ENCODE measurements around the gene LMLN.

The LMLN gene

DNA sequence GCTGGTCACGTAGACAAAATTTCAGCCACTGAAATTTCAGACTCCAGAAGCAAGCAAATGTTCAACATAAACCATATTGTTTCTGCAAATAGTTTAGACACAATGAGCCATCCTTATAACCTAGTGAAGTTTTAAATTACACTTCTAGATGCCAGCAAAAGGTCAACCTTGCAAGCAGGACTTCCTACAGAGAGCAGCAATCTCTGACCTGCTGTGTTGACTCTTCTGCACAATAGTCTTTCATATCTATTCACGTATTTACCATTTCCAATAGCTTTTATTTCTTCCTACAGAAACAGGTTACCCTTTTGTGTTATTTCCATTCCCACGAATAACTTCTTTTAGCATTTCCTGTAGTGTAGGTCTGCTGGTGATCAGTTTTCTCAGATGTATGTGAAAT lies 10.6 kb downstream of the LMLN start:
- Histone ChIP-seq H3K36me3 (ENCODE audit: control insufficient read depth in 5 of 5, insufficient read depth in 5 of 5, low read length in 5 of 5) (peaks cover 0 to 3% (median 0%) of the 10 kb centered on the region in 5 donors), H3K27ac (ENCODE audit: low read depth, low read length) (no peak overlapping the region), H3K9ac (ENCODE audit: low read length in 5 of 5) (no peak overlapping the region), H3K4me3 (ENCODE audit: low read depth in 1 of 5, low read length in 5 of 5) (no peak overlapping the region), H3K9me3 (ENCODE audit: control insufficient read depth in 5 of 5, low read length in 5 of 5) (peaks cover 0 to 5% (median 3%) of the 10 kb centered on the region in 5 donors), H3K4me1 (ENCODE audit: control insufficient read depth in 5 of 5, insufficient read depth in 5 of 5, low read length in 5 of 5) (no peaks in the 10 kb centered on the region), H3K27me3 (ENCODE audit: control insufficient read depth in 5 of 5, insufficient read depth in 4 of 5, low read length in 5 of 5) (no peaks in the 10 kb centered on the region)

DNA sequence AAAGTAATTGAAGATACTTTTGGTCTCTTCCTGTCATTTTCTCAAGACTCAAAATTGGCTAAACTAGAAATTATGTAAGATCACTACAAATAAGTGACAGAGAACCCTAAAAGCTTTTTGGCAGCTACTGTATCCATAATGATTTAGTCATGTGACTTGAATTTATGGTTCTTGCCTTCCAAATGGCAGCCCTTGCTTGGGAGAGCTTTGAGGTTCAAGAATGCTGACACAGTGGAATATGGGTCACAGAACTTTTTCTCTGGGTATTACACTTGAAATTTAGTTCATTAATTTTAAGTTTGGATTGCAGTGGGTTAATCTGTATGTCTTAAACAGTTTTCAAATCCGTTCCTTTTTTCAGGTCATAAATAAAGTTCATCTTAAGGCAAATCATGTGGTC lies 14.0 kb downstream of the LMLN start:
- Histone ChIP-seq H3K36me3 (ENCODE audit: control insufficient read depth in 5 of 5, insufficient read depth in 5 of 5, low read length in 5 of 5) (peaks cover 0 to 15% (median 10%) of the 10 kb centered on the region in 5 donors), H3K9ac (ENCODE audit: low read length in 5 of 5) (no peak overlapping the region), H3K4me1 (ENCODE audit: control insufficient read depth in 5 of 5, insufficient read depth in 5 of 5, low read length in 5 of 5) (no peaks in the 10 kb centered on the region), H3K4me3 (ENCODE audit: low read depth in 1 of 5, low read length in 5 of 5) (no peak overlapping the region), H3K27me3 (ENCODE audit: control insufficient read depth in 5 of 5, insufficient read depth in 4 of 5, low read length in 5 of 5) (no peaks in the 10 kb centered on the region), H3K27ac (ENCODE audit: low read depth, low read length) (no peak overlapping the region), H3K9me3 (ENCODE audit: control insufficient read depth in 5 of 5, low read length in 5 of 5) (no peaks in the 10 kb centered on the region)

DNA sequence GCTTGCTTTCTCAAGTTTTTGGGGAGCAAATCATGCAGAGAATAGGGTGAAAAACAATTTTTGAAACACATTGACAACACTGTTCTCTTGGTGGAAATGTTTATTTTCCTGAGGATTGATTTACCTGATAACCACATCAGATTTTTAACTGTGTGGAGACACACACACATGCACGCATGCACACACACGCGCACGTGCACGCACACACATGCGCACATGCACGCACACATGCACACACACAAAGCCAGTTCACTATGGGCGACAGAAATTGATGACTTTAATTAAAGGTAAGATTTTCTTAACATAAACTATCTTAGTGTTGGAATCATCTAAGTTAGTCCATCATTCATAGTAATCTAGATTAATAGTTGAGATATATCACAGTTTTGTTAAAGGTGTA lies 15.3 kb downstream of the LMLN start:
- Histone ChIP-seq H3K4me1 (ENCODE audit: control insufficient read depth in 5 of 5, insufficient read depth in 5 of 5, low read length in 5 of 5) (no peaks in the 10 kb centered on the region), H3K9ac (ENCODE audit: low read length in 5 of 5) (no peak overlapping the region), H3K27me3 (ENCODE audit: control insufficient read depth in 5 of 5, insufficient read depth in 4 of 5, low read length in 5 of 5) (no peaks in the 10 kb centered on the region), H3K27ac (ENCODE audit: low read depth, low read length) (no peak overlapping the region), H3K4me3 (ENCODE audit: low read depth in 1 of 5, low read length in 5 of 5) (no peak overlapping the region), H3K36me3 (ENCODE audit: control insufficient read depth in 5 of 5, insufficient read depth in 5 of 5, low read length in 5 of 5) (peaks cover 0 to 17% (median 10%) of the 10 kb centered on the region in 5 donors), H3K9me3 (ENCODE audit: control insufficient read depth in 5 of 5, low read length in 5 of 5) (no peaks in the 10 kb centered on the region)

DNA sequence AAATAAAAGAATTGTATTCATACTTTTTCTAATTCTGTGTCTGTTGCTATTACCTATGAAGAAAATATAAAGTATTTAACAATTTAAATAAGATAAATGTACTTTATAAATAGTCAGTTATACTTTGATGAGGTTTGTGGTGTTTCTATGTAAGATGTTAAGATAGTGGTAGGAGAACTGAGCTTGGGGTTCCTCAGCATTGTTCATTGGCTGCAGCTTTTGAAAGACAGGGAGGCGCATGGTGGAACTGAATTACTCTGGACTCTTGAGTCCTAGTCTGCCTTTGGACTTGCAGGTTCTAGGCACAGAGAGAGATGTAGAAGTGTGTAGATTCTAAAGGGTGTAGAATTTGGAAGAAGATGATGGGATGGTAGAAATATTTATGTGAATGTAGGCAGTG lies 23.1 kb downstream of the LMLN start:
- no peak overlapping the region for H3K27ac ChIP-seq (ENCODE audit: low read depth, low read length)
- H3K9ac ChIP-seq (ENCODE audit: low read length in 5 of 5) = no peak overlapping the region
- no peaks in the 10 kb centered on the region for H3K27me3 ChIP-seq (ENCODE audit: control insufficient read depth in 5 of 5, insufficient read depth in 4 of 5, low read length in 5 of 5)
- H3K36me3 ChIP-seq (ENCODE audit: control insufficient read depth in 5 of 5, insufficient read depth in 5 of 5, low read length in 5 of 5) = peaks cover 0 to 15% (median 10%) of the 10 kb centered on the region in 5 donors
- H3K4me3 ChIP-seq (ENCODE audit: low read depth in 1 of 5, low read length in 5 of 5) = no peak overlapping the region
- H3K4me1 ChIP-seq (ENCODE audit: control insufficient read depth in 5 of 5, insufficient read depth in 5 of 5, low read length in 5 of 5) = no peaks in the 10 kb centered on the region
- H3K9me3 ChIP-seq (ENCODE audit: control insufficient read depth in 5 of 5, low read length in 5 of 5) = no peaks in the 10 kb centered on the region

DNA sequence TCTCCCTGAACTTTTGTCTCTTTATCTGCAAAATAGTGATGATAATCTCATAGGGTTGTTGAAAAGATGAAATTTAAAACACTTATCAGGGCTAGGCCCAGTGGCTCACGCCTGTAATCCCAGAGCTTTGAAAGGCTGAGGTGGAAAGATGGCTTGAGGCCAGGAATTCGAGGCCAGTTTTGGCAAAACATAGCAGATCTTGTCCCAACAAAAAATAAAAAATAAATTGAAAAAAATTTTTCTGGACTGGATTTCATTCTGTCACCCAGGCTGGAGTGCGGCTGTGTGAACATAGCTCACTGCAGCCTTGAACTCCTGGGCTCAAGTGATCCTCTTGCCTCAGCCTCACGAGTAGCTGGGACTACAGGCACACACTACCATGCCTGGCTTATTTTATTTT lies 29.6 kb downstream of the LMLN start:
- Histone ChIP-seq H3K27me3 (ENCODE audit: control insufficient read depth in 5 of 5, insufficient read depth in 4 of 5, low read length in 5 of 5) (no peaks in the 10 kb centered on the region), H3K4me1 (ENCODE audit: control insufficient read depth in 5 of 5, insufficient read depth in 5 of 5, low read length in 5 of 5) (no peaks in the 10 kb centered on the region), H3K27ac (ENCODE audit: low read depth, low read length) (no peak overlapping the region), H3K9me3 (ENCODE audit: control insufficient read depth in 5 of 5, low read length in 5 of 5) (no peaks in the 10 kb centered on the region), H3K9ac (ENCODE audit: low read length in 5 of 5) (no peak overlapping the region), H3K36me3 (ENCODE audit: control insufficient read depth in 5 of 5, insufficient read depth in 5 of 5, low read length in 5 of 5) (peaks cover 6 to 23% (median 10%) of the 10 kb centered on the region in 5 donors), H3K4me3 (ENCODE audit: low read depth in 1 of 5, low read length in 5 of 5) (no peak overlapping the region)

DNA sequence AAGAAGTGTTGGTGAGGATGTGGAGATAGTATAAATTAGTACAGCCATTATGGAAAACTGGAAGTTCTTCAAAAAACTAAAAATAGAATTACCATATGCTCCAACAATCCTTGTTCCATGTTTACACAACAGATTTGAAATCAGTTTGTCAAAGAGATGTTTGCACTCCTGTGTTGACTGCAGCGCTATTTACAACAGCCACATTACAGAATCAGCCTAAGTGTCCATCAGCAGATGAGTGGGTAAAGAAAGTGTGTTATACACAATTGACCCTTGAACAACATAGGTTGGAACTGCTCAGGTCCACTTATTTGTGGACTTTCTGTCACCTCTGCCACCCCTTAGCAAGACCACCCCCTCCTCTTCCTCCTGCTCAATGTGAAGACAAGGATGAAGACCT lies 34.7 kb downstream of the LMLN start:
- H3K36me3 ChIP-seq (ENCODE audit: control insufficient read depth in 5 of 5, insufficient read depth in 5 of 5, low read length in 5 of 5) = peaks cover 7 to 24% (median 14%) of the 10 kb centered on the region in 5 donors
- no peak overlapping the region for H3K9ac ChIP-seq (ENCODE audit: low read length in 5 of 5)
- no peaks in the 10 kb centered on the region for H3K27me3 ChIP-seq (ENCODE audit: control insufficient read depth in 5 of 5, insufficient read depth in 4 of 5, low read length in 5 of 5)
- no peaks in the 10 kb centered on the region for H3K4me1 ChIP-seq (ENCODE audit: control insufficient read depth in 5 of 5, insufficient read depth in 5 of 5, low read length in 5 of 5)
- no peak overlapping the region for H3K4me3 ChIP-seq (ENCODE audit: low read depth in 1 of 5, low read length in 5 of 5)
- H3K9me3 ChIP-seq (ENCODE audit: control insufficient read depth in 5 of 5, low read length in 5 of 5) = no peaks in the 10 kb centered on the region
- no peak overlapping the region for H3K27ac ChIP-seq (ENCODE audit: low read depth, low read length)

DNA sequence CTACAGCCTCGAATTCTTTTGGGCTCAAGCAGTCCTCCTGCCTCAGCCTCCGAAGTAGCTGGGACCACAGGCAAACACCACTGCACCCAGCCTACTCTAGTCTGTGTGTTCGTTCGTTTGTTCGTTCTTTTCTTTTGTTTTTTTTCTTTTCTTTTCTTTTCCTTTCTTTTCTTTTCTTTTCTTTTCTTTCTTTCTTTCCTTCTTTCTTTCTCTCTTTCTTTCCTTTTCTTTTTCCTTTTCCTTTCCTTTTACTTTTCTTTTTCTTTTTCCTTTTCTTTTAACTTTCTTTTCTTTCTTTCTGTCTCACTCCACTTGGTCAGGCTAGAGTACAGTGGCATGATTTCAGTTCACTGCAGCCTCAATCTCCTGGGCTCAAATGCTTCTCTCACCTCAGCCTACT lies 36.8 kb downstream of the LMLN start:
- Histone ChIP-seq H3K36me3 (ENCODE audit: control insufficient read depth in 5 of 5, insufficient read depth in 5 of 5, low read length in 5 of 5) (peaks cover 9 to 21% (median 12%) of the 10 kb centered on the region in 5 donors), H3K9ac (ENCODE audit: low read length in 5 of 5) (no peak overlapping the region), H3K9me3 (ENCODE audit: control insufficient read depth in 5 of 5, low read length in 5 of 5) (no peaks in the 10 kb centered on the region), H3K4me1 (ENCODE audit: control insufficient read depth in 5 of 5, insufficient read depth in 5 of 5, low read length in 5 of 5) (no peaks in the 10 kb centered on the region), H3K27me3 (ENCODE audit: control insufficient read depth in 5 of 5, insufficient read depth in 4 of 5, low read length in 5 of 5) (no peaks in the 10 kb centered on the region), H3K4me3 (ENCODE audit: low read depth in 1 of 5, low read length in 5 of 5) (no peak overlapping the region), H3K27ac (ENCODE audit: low read depth, low read length) (no peak overlapping the region)

DNA sequence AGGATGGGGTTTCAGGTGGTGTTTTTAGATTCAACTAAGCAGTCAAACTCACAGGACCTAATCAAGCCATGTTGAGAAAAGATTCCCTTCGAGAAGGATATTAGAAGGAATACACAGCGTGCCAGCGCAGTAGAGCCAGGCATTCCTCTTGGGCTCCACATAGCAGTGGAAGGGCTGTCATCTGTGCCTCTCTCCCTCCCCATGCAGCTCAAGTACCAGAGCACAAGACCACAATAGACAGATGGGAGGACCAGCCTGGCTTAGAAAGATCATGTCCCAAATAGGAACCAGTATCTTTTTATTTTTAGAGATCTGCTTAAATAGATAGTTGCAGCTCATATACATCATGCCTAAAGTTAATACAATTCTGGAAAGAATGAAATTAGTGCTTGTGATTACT lies 37.9 kb downstream of the LMLN start:
- H3K9me3 ChIP-seq (ENCODE audit: control insufficient read depth in 5 of 5, low read length in 5 of 5) = no peaks in the 10 kb centered on the region
- no peaks in the 10 kb centered on the region for H3K4me1 ChIP-seq (ENCODE audit: control insufficient read depth in 5 of 5, insufficient read depth in 5 of 5, low read length in 5 of 5)
- no peak overlapping the region for H3K4me3 ChIP-seq (ENCODE audit: low read depth in 1 of 5, low read length in 5 of 5)
- H3K36me3 ChIP-seq (ENCODE audit: control insufficient read depth in 5 of 5, insufficient read depth in 5 of 5, low read length in 5 of 5) = peaks cover 9 to 18% (median 12%) of the 10 kb centered on the region in 5 donors
- H3K27me3 ChIP-seq (ENCODE audit: control insufficient read depth in 5 of 5, insufficient read depth in 4 of 5, low read length in 5 of 5) = no peaks in the 10 kb centered on the region
- H3K9ac ChIP-seq (ENCODE audit: low read length in 5 of 5) = no peak overlapping the region
- H3K27ac ChIP-seq (ENCODE audit: low read depth, low read length) = no peak overlapping the region

DNA sequence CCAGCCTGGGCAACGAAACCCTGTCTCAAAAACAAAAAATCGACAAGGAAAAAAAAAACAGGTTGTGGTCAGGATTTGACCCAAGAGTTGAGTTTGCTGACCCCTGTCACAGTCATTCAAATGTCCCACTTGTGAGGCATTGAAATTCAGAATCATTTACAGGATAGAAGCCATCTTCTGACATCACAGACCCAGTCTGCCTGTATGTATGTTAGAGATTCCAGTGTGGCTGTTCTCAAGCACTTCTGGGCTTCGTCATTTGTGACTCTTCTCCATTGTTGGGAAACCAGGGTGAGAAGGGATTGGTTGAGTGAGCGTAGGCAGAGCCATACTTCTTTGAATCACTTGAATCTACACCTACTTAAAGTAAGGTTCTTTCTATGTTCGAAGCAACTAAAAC lies 57.1 kb downstream of the LMLN start:
- no peak overlapping the region for H3K9ac ChIP-seq (ENCODE audit: low read length in 5 of 5)
- H3K36me3 ChIP-seq (ENCODE audit: control insufficient read depth in 5 of 5, insufficient read depth in 5 of 5, low read length in 5 of 5) = peaks cover 2 to 9% (median 3%) of the 10 kb centered on the region in 5 donors
- H3K9me3 ChIP-seq (ENCODE audit: control insufficient read depth in 5 of 5, low read length in 5 of 5) = no peaks in the 10 kb centered on the region
- H3K4me1 ChIP-seq (ENCODE audit: control insufficient read depth in 5 of 5, insufficient read depth in 5 of 5, low read length in 5 of 5) = no peaks in the 10 kb centered on the region
- H3K27ac ChIP-seq (ENCODE audit: low read depth, low read length) = no peak overlapping the region
- no peak overlapping the region for H3K4me3 ChIP-seq (ENCODE audit: low read depth in 1 of 5, low read length in 5 of 5)
- no peaks in the 10 kb centered on the region for H3K27me3 ChIP-seq (ENCODE audit: control insufficient read depth in 5 of 5, insufficient read depth in 4 of 5, low read length in 5 of 5)

DNA sequence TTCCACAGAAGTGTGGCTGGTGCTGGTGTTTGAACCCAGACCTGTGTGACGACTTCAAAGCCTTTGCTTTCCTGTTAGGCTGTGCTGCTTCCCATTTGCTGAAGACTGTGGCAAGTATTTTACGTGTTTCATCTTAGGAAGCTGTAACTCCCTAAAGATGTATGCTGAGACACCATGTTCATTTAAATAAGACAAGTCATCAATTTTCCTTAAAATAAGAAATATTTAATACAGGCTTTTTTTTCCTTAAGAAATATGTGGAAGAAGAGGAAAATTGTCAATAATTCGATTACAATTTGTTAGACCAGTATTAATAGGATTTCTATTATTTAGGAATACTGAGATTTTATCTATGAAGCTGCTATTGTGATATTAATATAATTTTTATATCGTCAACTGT lies 58.4 kb downstream of the LMLN start:
- Histone ChIP-seq H3K36me3 (ENCODE audit: control insufficient read depth in 5 of 5, insufficient read depth in 5 of 5, low read length in 5 of 5) (peaks cover 2 to 15% (median 3%) of the 10 kb centered on the region in 5 donors), H3K4me1 (ENCODE audit: control insufficient read depth in 5 of 5, insufficient read depth in 5 of 5, low read length in 5 of 5) (no peaks in the 10 kb centered on the region), H3K4me3 (ENCODE audit: low read depth in 1 of 5, low read length in 5 of 5) (no peak overlapping the region), H3K27me3 (ENCODE audit: control insufficient read depth in 5 of 5, insufficient read depth in 4 of 5, low read length in 5 of 5) (no peaks in the 10 kb centered on the region), H3K27ac (ENCODE audit: low read depth, low read length) (no peak overlapping the region), H3K9ac (ENCODE audit: low read length in 5 of 5) (no peak overlapping the region), H3K9me3 (ENCODE audit: control insufficient read depth in 5 of 5, low read length in 5 of 5) (no peaks in the 10 kb centered on the region)

DNA sequence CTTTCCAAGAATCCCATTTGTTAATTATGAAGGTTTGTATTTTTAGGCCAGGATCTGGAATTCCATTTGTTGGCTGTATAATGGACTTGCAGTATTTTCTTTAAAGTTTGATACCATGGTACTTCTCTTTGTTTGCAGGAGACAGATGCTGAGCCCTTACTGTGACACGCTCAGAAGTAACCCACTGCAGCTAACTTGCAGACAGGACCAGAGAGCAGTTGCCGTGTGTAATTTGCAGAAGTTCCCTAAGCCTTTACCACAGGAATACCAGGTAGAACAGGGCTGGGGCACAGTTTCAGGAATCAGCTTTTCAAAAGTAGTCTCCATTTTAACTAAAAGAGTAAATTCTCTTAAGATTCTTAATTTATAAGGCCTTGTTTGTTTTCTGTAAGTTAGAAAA lies 59.1 kb downstream of the LMLN start:
- no peaks in the 10 kb centered on the region for H3K27me3 ChIP-seq (ENCODE audit: control insufficient read depth in 5 of 5, insufficient read depth in 4 of 5, low read length in 5 of 5)
- H3K4me3 ChIP-seq (ENCODE audit: low read depth in 1 of 5, low read length in 5 of 5) = no peak overlapping the region
- H3K9me3 ChIP-seq (ENCODE audit: control insufficient read depth in 5 of 5, low read length in 5 of 5) = no peaks in the 10 kb centered on the region
- no peaks in the 10 kb centered on the region for H3K4me1 ChIP-seq (ENCODE audit: control insufficient read depth in 5 of 5, insufficient read depth in 5 of 5, low read length in 5 of 5)
- peaks cover 2 to 15% (median 3%) of the 10 kb centered on the region in 5 donors for H3K36me3 ChIP-seq (ENCODE audit: control insufficient read depth in 5 of 5, insufficient read depth in 5 of 5, low read length in 5 of 5)
- H3K27ac ChIP-seq (ENCODE audit: low read depth, low read length) = no peak overlapping the region
- no peak overlapping the region for H3K9ac ChIP-seq (ENCODE audit: low read length in 5 of 5)
